NCI-H82 treated with DMSO at 0.1 percent for 48 hours (cell line): Measurements from ENCODE around the gene DNAH1.
A peak's percentile ranks its signal among the peaks of the same experiment; 100 is the strongest.

Source experiments
- DNase-seq: peaks from one replicate; lab custom pipeline; 2025; ENCODE audit not compliant: unreplicated experiment; lab: John Stamatoyannopoulos, UW

Gene DNAH1

DNA sequence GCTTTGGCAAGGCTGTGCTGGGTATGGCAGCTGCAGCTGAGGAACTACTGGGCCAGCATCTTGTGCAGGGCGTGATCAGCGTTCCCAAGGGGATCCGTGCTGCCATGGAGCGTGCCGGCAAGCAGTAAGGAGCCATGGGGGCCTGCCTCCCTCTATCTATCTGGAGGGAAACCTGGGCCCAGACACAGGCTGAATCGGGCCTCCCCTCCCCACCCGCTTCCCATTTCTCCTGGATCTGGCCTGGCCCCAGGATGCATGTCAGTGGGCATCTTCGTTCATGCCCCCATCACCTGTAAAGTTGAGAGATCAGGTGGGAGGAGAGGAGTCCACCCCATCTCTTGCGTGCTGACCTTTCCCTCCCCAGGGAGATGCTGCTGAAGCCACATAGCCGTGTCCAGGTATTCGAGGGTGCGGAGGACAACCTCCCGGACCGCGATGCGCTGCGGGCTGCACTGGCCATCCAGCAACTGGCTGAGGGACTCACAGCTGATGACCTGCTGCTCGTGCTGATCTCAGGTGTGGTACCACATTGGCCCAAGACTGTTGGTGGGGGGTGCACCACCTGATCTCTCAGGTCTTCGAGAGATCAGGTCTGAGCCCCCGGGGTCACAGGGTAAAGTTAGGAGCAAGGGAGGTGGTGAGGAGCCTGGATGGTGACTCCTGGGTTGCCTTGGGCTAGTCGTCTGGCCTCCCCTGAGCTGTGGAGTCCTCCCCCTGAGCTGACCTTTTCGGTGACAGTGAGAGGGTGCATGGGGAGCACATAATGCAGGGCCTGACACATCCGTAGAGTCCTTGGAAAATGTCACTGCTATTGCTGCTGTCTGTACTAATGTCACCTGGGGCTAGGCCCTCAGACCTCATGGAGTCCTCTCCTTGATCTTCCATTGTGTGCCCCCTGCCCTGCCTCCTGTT lies 25.3 kb upstream of the DNAH1 start:
- DNase-seq = no peak

DNA sequence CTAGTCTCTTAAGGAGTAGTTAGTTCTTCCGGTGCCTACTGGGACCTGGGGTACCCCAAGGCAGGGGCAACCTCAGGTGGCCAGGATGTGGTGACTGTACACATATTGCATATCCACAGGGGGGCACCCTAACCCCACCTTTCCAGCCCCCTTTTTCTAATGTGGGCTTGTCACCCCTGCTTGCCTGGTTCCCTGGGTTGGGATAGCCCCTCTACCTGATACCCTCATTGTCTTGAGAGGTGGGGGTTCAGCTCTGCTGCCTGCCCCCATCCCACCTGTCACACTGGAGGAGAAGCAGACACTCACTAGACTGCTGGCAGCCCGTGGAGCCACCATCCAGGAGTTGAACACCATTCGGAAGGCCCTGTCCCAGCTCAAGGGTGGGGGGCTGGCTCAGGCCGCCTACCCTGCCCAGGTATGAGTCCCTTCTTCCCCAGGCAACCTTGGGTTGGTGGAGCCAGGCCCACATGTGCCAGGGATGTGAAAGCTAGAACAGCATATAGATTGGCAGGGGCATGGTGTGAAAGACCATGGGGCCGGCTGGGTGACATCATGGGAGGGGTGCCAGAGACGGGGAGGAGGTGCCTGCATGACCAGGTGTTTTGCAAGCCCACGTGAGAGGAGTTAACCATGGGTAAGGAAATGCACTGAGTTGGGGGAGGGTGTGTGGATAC lies 24.5 kb upstream of the DNAH1 start:
- no peak for DNase-seq

DNA sequence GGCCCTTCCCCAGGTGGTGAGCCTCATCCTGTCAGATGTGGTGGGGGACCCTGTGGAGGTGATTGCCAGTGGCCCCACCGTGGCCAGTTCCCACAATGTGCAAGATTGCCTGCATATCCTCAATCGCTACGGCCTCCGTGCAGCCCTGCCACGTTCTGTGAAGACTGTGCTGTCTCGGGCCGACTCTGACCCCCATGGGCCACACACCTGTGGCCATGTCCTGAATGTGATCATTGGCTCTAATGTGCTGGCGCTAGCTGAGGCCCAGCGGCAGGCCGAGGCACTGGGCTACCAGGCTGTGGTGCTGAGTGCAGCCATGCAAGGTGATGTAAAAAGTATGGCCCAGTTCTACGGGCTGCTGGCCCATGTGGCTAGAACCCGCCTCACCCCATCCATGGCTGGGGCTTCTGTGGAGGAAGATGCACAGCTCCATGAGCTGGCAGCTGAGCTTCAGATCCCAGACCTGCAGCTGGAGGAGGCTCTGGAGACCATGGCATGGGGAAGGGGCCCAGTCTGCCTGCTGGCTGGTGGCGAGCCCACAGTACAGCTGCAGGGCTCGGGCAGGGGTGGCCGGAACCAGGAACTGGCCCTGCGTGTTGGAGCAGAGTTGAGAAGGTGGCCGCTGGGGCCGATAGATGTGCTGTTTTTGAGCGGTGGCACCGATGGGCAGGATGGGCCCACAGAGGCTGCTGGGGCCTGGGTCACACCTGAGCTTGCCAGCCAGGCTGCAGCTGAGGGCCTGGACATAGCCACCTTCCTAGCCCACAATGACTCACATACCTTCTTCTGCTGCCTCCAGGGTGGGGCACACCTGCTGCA lies 23.7 kb upstream of the DNAH1 start:
- DNase-seq = no peak

DNA sequence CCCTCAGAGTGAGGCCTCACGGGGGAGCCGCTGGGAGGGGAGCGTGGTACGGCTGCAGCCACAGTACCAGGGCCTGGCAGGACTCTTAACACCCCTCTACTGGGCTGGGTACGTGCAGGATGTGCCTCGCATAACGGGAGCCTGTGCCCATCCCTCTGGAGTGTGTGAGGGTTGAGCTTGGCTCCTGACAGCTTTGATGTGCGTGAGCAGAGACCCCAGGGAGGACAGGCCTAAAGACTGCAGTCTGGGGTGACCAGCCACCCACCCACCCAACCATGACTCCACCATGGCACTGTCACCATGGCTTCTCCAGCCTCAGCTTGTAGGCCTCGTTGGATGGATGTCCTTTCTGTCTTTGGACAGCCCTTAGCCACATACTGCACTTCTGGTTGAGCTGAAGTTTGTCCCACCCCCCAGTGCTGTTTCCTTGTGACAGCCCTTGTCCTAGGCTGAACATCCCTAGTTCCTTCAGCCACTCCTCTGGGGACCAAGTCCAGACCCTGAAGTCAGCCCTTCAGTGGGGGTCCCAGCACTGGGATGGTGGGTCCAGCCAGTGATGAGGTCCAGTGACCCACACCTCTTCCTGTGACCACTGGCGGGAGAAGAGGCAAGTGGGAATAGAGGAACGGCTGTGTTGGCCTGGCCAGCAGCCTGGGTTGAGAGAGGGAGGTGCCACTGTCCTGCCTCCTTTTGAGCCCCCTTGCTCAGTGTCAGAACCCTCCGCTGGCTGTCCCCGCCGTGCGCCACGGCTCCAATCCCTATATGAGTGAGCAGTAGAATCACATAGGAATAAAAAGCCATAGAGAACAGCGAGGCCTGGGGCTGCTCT lies 22.4 kb upstream of the DNAH1 start:
- DNase-seq = no peak

DNA sequence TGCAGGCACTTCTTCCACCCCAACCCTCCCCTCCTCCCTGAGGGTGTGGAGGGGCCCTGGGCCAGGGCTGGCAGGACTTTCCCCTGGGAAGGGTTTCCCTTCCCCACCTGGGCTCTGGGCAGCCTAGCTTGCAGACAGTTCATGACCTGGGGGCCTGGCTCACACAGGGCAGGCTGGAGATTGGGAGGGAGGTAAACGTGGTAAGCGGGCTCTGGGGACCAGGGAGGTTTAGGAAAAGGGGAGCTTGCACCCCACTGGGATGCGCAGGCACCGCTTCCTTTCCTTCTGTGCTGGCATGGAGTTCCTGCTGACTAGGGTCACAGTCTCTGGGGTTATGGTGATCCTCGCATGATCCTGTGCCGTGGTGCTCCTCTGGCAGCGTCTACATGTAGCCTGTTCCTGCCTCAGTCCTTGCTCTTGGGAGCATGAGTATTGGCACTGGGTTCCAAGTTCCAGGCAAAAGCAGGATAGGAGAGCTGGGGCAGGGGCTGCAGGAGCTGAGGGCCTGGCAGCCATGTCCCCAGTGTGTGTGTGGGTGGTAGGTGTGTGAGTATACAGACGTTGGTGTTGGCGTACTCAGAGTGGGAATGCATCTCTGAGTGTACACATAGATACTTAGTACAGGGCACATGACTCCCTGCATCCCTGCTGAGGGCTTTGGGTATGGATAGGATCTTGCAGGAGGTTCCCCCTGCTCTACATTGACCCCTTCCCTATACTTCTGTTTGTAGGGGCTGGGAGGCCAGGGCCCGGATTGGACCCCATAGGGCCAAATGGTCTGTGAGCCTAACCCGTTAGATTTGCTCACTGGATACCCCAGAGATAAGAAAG lies 21.6 kb upstream of the DNAH1 start:
- DNase-seq = no peak

DNA sequence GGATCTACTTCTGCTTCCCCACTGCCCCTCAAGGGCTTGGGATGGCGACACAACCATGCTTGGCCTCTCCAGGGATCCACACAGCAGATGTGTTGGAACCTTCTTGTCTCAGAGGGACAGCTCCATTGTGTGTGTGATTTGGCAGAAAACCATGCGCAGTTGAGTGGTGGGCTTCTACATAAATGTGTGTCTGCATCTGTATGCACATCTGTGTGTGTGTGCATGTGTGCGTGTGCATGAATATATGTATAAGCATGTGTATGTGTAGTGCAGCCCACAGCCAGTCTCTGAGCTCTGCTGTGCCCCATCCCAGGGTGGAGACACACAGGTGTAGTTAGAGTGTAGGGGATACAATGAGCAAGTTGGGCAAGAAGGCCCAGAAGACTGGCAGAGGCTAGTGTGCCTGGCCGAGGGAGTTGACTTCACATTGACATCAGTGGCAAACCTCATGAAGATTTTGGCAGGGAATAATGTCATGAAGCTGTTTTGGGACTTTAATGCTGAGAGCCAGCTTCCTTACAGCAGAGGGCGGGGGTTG lies 20.4 kb upstream of the DNAH1 start:
- no peak for DNase-seq

DNA sequence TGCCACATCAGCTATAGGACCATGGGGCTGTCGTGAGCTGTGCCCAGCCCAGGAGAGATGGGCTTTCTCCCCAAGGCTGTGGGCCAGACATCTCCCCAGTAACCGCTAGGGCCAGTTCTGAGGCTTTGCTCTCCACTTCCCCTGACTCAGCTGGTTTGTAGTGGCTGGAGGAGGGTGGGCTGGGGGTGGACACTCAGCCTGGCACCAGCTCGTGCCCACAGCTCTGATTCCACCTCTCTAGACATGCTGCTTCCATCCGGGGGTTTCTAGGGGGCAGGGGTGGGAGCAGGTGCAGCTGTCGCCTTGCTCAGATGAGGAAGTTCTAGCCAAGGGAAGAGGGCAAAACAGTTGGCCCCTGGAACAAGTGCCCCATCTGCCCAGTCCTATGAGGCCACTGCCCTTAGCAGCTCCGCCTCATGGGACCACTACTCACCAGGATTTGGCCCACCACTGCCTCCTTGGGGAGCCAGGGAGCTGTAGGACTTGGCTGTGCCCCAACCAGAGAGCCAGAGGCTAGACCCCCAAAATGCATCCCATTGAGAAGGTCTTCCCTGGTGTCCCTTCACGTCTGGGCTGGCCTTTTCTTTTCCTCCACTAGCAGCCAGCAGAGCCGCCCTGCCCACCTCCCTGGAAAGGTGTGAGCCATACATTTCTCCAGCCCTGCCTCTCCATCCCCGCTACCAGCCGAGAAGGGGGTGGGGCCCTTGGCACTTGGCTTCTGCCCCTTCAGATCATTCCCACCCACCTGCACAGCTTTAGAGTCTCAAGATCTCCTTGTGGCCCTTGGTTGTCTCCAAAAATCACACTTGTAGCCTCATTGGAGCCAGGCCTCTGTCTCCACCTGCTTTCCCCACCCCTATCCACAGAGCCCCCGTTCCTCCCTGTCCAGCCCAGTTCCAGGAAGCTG lies 18.6 kb upstream of the DNAH1 start:
- DNase-seq = no peak

DNA sequence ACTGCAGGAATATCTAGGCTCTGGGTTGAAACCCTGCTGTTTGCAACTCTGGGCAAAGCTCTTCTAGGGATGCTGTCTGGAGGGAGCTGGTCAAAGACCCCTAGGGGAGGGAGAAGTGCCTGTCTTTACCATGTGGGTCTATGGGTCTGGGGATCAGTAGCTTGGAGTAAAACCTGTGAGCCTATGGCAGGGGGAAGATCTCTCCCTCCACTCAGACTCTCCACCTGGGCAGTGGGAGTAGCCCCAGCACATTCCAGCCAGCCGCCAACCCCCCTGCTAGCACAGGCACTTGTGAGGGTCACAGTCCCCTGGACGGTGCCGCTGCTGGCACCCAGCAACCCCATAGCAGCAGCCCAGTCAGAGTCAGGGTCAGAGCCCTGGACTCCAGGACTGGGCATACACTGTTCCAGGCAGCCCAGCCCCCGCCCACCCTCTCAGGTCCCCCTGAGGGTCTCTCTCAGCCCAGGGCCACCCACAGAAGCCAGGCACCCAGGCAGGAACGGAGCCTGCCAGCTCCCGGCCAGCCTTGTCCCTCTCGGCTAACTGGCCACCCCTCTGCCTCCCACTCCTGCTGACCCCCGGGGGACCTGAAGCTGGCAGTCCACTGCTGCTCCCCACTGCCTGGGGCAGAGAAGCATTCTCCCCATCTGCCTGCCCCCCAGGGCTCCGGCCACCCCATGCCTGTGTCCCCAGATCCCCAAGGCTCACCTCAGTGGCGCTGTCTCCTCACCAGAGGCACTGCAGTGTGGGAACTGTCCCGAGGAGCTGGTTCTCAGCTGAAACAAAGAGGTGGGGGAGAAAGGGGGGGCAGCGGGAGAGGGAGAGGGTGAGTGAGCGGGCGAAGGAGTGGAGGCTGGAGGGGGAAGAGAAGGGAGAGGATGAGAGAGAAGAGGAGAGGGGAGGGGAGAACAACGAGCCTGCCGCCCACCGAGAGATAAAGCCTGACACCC lies 17.7 kb upstream of the DNAH1 start:
- no peak for DNase-seq

DNA sequence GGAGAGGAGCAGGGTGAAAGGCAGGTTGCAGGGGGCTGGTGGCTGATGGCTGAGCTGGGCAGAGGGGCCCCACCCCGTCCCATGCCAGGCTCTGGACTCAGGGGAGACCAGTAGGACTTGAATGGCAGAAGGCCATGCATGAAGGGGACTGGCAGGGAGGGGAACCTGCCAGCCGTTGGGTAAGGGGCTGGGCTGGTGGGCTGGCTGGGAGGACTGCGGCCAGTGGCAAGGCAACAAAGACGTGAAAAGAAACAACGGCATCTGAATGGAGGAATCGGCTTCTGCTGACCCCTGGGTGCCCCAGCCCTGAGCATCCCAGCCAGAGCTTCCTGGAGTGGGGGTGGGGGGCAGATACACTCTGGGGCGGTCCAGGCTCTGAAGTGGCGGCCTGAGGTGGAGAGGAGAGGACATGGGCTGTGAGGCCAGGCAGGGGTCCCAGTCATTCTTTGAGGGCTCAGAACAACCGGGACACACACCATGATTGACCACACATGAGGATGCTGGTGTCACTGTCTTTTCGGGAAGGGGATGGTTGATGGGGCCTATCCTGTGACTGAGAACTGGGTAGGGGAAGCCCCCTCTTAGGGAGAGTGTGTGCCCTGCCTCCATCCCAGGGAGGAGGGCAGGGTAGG lies 16.8 kb upstream of the DNAH1 start:
- no peak for DNase-seq

DNA sequence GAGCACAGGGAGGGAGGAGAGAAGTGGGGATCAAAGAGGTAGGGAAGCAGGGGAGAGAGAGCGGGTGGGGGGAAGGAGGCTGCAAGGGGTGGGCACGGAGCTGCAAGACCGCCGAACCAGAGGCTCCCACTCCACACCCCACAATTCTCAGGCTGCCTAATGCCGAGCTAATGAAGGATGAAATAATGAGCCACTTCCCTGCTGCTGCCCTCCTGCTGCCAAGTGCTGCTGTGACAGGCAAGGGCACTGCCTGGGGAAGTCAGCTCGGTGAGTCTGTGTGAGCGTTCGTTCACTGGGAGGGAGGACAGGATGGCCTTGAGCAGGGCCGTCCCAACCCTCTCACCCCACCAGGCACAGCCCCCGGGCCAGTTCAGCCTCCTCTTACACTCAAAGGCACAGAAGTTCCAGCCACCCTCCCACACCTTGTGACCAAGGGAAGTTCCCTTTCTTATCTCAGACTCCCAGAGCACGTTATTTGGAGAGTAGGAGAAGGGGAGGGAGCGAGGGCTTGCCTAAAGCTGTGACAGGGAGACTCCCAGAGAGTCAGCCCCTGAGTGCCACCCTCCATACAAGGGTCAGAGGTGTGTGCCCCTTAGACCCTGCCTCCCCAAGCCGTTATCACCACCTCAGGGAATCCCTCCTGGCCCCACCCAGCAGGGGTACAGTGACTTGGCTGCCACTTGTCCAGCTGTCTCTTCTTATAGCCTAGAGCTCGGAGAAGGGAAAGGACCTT lies 16.1 kb upstream of the DNAH1 start:
- no peak for DNase-seq

DNA sequence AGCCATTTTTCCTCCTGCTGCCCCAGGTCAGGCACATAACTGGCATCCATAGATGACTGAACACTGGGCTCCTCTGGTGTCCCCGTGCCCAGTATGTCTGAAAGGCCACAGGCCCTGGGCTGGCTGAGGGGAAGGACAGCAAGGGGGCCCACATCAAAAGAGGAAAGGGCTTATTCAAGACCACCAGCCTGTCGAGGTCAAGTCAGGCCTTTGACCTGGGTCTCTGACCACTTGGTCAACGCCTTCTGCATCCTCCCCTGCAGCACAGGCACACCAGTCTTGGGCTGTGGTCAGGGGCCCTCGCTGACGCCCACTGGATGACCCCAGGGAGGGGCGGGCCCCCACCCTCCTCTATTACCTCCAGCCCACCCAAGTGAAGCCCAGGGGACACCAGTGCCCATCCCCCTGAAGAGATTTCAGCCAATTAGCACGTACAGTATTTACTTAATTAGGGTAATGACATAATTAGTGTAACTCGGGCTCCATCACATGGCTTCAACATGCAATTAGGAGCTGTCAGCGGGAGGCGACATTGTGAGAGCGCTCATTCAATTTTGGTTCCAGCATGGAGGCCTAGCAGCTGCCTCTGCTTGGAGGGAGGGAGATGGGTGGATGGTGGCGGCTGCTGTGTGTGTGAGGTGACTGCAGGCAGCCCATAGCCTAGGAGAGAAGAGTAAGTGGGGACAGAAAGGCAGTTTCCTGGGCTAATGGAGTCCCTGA lies 13.5 kb upstream of the DNAH1 start:
- DNase-seq = peak; percentile 27

DNA sequence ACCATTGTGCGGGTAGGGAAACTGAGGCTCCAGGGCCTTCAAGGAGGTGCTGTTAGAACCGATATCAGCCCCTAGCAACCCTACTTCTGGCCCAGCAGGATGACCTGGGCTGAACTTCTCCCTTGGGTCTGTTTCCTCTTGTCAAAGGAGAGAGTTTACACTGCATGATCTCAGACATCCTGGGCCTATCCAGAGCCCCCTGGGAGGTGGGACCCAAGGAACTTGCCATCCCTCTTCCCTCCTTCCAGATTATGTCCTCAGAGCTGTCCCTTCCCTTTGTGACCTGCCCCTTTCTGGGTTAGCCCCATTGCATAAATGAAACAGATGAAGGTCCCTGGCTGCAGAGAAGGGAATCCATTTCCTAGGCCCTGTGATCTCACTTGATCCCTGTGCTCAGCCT lies 12.3 kb upstream of the DNAH1 start:
- DNase-seq = no peak

DNA sequence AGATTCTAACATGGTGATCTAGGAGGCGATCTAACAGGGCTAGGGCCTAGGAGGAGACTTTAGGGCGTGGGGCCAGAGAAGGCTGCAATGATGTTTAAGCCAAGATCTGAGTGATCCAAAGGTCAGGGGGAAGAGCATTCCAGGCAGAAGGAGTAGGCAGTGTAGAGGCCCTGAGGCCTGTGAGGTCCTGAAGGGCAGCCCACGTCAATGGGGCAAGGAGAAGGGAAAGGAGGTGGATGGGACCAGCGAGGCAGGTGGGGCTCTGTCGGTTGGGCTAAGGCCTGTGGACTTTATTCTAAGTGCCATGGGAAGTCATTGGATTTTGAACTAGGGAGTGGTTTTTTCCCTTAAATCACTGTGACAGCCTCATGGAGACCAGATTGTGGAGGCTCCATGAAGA lies 10.2 kb upstream of the DNAH1 start:
- DNase-seq = no peak

DNA sequence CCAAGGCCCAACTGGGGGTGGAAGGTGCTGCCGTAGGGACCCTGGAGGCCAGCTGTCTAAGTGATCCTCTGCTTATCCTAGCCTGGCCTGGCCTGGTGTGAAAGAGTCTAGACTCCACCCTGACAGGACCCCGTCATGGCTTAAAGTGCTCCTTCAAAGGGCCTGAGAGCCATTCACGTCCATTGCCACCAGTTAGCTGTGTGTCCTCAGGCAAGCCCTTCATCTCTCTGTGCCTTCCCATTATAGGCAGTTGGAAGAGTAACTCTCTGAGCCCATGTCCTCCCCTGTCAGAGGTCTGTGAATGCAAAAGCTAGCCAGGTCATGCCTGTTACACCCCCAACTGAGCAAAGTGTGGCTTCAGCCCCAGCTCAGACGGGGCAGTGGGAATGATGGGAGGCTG lies 9.1 kb upstream of the DNAH1 start:
- no peak for DNase-seq

DNA sequence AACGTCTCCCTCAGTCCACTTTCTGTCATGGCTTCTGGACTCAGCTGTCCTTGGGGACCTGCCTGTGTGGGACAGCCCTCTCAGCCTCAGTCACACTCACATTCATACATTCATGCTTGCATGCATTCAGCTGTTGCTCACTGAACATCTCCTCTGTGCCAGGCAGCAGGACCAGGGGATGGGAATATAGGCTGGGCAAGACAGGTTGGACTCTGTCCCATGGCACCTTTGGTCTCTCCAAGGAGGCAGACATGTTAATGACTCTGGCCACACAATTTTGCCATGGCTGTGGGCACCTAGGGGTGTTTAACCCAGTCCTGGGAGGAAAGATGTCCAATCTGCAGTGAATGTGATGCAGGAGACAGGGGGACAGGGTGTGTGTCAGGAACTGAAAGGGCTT lies 7.8 kb upstream of the DNAH1 start:
- DNase-seq = no peak
